Neural progenitor cell (in vitro differentiated cells): Measurements from ENCODE around the gene RAN.
"Not testable (repeated sequence)": the region's sequence is repeated elsewhere in the genome, so short reads cannot be mapped to it uniquely, and the experiment has no call there.

Source experiments
- CTCF ChIP-seq: fragments of 200-600 bp; sonication (generic); IDR thresholded peaks from 2 replicates; pipeline ENCODE4 v1.5.1; 2017; ENCODE audit warnings: antibody characterized with exemption, mild to moderate bottlenecking
- EZH2 ChIP-seq: fragments of 200-600 bp; sonication (generic); IDR thresholded peaks from 2 replicates; pipeline ENCODE4 v1.6.1; 2017; ENCODE audit warnings: antibody characterized with exemption, mild to moderate bottlenecking, moderate library complexity

- not testable (repeated sequence) for TF ChIP-seq CTCF, EZH2
Measured at GRCh38 chr12:130875708-130876107, 3.8 kb downstream of the RAN start.
